T-cell (primary cell): ENCODE data around the gene TAS2R50. TPM values are rescaled to one million over a fixed set of nuclear protein-coding genes. Genes with fewer than 3 reads are reported as not detected.
A peak's percentile ranks its signal among the peaks of the same experiment; 100 is the strongest.

ENCODE experiments used
- ATAC-seq, 4 experiments: fragments of 200-7000 bp in 3 of 4; fragments of 150-1000 bp in 1 of 4; cut with Tn5 transposase; replicated peaks in 1 of 4; 1 replicate in 3 of 4; 2 replicates in 1 of 4; pipeline ENCODE4 v1.10.0; 2021; ENCODE audit warnings: moderate library complexity in 3 of 4, mild to moderate bottlenecking in 2 of 4, moderate number of reproducible peaks in 1 of 4
- CTCF ChIA-PET, 2 donors: fragments of 300-600 bp; sonication (Branson Sonifier 250); formaldehyde crosslinking; loops; one replicate each; lab custom pipeline; 2022; ENCODE audit warnings: antibody characterized with exemption in 2 of 2; lab: Charles Lee
- POLR2A ChIA-PET, 2 donors: fragments of 300-600 bp; sonication (Branson Sonifier 250); formaldehyde crosslinking; loops; one replicate each; lab custom pipeline; 2022; ENCODE audit warnings: antibody characterized with exemption in 2 of 2; lab: Charles Lee
- DNase-seq, 35 experiments: peaks; one replicate each; pipeline versions ENCODE4 v3.0.0 to v3.0.0-alpha.2; 2013 to 2023
- H3K27ac ChIP-seq: one replicate; pipeline ENCODE4 v1.5.1; 2013; ENCODE audit warnings: low read length
- H3K27me3 ChIP-seq, 2 experiments: replicated peaks in 1 of 2; 1 replicate in 1 of 2; 2 replicates in 1 of 2; pipeline versions ENCODE4 v1.6.1 to v1.7.0; 2013; ENCODE audit warnings: low read length in 1 of 2, mixed read lengths in 1 of 2; ENCODE audit not compliant: control insufficient read depth in 2 of 2, insufficient read depth in 2 of 2; ENCODE audit errors: extremely low read depth in 1 of 2
- H3K36me3 ChIP-seq, 2 donors: 1 replicate in 1 of 2; 2 replicates in 1 of 2; pipeline versions ENCODE4 v1.6.1 to v1.7.0; 2013; ENCODE audit warnings: low read length in 1 of 2; ENCODE audit not compliant: control insufficient read depth in 2 of 2, insufficient read depth in 1 of 2; ENCODE audit errors: extremely low read depth in 1 of 2
- H3K4me1 ChIP-seq, 2 experiments: 1 replicate in 1 of 2; 2 replicates in 1 of 2; pipeline versions ENCODE4 v1.6.1 to v1.7.0; 2013; ENCODE audit warnings: low read length in 2 of 2, mixed read lengths in 1 of 2; ENCODE audit not compliant: insufficient read depth in 2 of 2, control insufficient read depth in 1 of 2; ENCODE audit errors: extremely low read depth in 1 of 2
- H3K4me3 ChIP-seq, 2 donors: 1 replicate in 1 of 2; 2 replicates in 1 of 2; pipeline versions ENCODE4 v1.5.1 to v1.7.0; 2013; ENCODE audit warnings: mild to moderate bottlenecking in 2 of 2, low read length in 1 of 2, moderate library complexity in 1 of 2; ENCODE audit not compliant: control insufficient read depth in 1 of 2; ENCODE audit errors: extremely low read depth in 1 of 2
- H3K9me3 ChIP-seq: 2 replicates; pipeline ENCODE4 v1.7.0; 2013
- H3K27ac Mint-ChIP-seq, 2 donors: one replicate each; pipeline ENCODE4 v1.8.0; 2020 to 2021; ENCODE audit warnings: mild to moderate bottlenecking in 2 of 2, mixed read lengths in 2 of 2
- H3K27me3 Mint-ChIP-seq, 2 donors: one replicate each; pipeline ENCODE4 v1.8.0; 2021 to 2022; ENCODE audit warnings: mixed read lengths in 2 of 2
- H3K36me3 Mint-ChIP-seq: one replicate; pipeline ENCODE4 v1.8.0; 2021; ENCODE audit warnings: mixed read lengths
- H3K4me1 Mint-ChIP-seq, 3 donors: one replicate each; pipeline ENCODE4 v1.8.0; 2020 to 2022; ENCODE audit warnings: mixed read lengths in 3 of 3, mild to moderate bottlenecking in 1 of 3
- H3K4me3 Mint-ChIP-seq, 3 donors: one replicate each; pipeline ENCODE4 v1.8.0; 2020 to 2022; ENCODE audit warnings: mild to moderate bottlenecking in 3 of 3, mixed read lengths in 3 of 3, moderate library complexity in 3 of 3
- H3K9me3 Mint-ChIP-seq, 3 donors: one replicate each; pipeline ENCODE4 v1.8.0; 2020 to 2022; ENCODE audit warnings: mixed read lengths in 3 of 3
- WGBS: methylation state at CpG from one replicate; pipeline ENCODE4 v1.1.5; 2013; ENCODE audit warnings: missing lambda C conversion rate; ENCODE audit not compliant: insufficient coverage; 5-methylcytosine and 5-hydroxymethylcytosine counted together
- total RNA-seq, 35 experiments: library from RNA in 6 of 35; stranded (reverse) in 6 of 35; fragments of 120-200 nt in 1 of 35; gene quantifications; one replicate each; pipeline versions ENCODE4 v1.2.1 to v1.2.4 and lab custom pipeline; 2013 to 2026

Gene TAS2R50
- total RNA-seq, 5 donors from 2014 or later (not counting 1 experiment from before 2014, with no cell fraction given), result 0.61 to 2.2 (median 1.5) TPM

DNA sequence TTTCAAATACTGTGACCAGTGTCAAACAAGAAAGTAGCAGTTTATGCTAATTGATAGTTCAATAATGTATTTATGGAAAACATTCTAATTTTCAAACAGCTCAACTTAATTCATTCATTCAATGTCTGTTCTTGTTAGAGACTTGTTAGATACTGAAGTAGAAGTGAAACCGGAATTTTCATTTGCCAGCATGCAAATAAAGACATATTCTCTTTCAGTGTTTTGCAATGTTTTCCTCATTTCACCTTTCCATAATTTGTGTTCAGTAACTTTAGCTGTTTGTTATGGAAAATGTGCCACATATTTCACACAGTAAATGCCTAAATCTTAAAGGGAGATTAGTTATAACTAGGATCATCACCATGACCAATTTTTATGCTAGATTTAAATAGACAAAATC is 21.2 kb downstream of the TAS2R50 start:
- Mint-ChIP-seq H3K4me1 (peaks cover 17 to 24% (median 17%) of the 10 kb centered on the region in 3 donors), H3K27ac (no peak overlapping the region), H3K4me3 (no peak overlapping the region), H3K27me3 (no peaks in the 10 kb centered on the region), H3K9me3 (no peaks in the 10 kb centered on the region), H3K36me3 (peaks cover 27% of the 10 kb centered on the region)
- no peak for ATAC-seq
- ChIA-PET CTCF (interaction anchor here in 1 of 2 donors (0.7 kb wide), 1 partner anchor 21 kb away, joined by 3 read pairs; no protein-coding TSS in a partner anchor), POLR2A (no interaction called here)
- DNase-seq, result no peak
- Histone ChIP-seq H3K27ac (no peak overlapping the region), H3K4me3 (no peak overlapping the region), H3K4me1 (peaks cover 6 to 9% of the 10 kb centered on the region in 2 experiments), H3K9me3 (no peaks in the 10 kb centered on the region), H3K36me3 (no peaks in the 10 kb centered on the region), H3K27me3 (no peaks in the 10 kb centered on the region)
- WGBS, result no CpG with 5 or more reads among the region's 1 CpG

GRCh38 chr12:10960211-10960610 is 26.5 kb downstream of the TAS2R50 start:
- H3K27me3 ChIP-seq, result no peaks in the 10 kb centered on the region
- ChIA-PET POLR2A (no interaction called here), CTCF (no interaction called here)
- Mint-ChIP-seq H3K4me3 (no peak overlapping the region), H3K27me3 (no peaks in the 10 kb centered on the region), H3K4me1 (peaks cover 35 to 46% (median 41%) of the 10 kb centered on the region in 3 donors), H3K9me3 (peaks cover 10 to 14% (median 10%) of the 10 kb centered on the region in 3 donors), H3K36me3 (peaks cover 38% of the 10 kb centered on the region), H3K27ac (peak overlapping the region; percentile 57 to 62)
- no peak overlapping the region for H3K27ac ChIP-seq
- H3K4me1 ChIP-seq, result peaks cover 6 to 13% of the 10 kb centered on the region in 2 experiments
- no peaks in the 10 kb centered on the region for H3K9me3 ChIP-seq
- H3K36me3 ChIP-seq, result no peaks in the 10 kb centered on the region
- DNase-seq, result peak in 9 of 35 experiments; percentile 6 to 59 (median 24)
- H3K4me3 ChIP-seq, result no peak overlapping the region
- peak; percentile 65 to 95 (median 79) for ATAC-seq
- no CpG with 5 or more reads among the region's 4 CpGs for WGBS

- 86% methylated on average over 1 of the region's 2 CpGs for WGBS
Measured at GRCh38 chr12:10959804-10960203, 26.9 kb downstream of the TAS2R50 start.

DNA sequence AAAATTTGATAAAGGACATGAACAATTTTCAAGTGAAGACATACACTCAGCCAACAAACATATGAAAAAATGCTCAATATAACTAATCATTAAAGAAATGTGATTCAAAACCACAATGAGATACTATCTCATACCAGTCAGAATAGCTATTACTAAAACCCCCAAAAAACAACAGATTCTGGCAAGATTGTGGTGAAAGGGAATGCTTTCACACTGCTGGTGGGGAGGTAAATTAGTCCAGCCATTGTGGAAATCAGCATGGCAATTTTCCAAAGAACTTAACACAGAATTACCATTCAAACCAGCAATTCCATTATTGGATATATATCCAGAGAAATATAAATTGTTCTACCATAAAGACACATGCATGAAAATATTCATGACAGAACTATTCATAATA is 29.0 kb downstream of the TAS2R50 start:
- no peak overlapping the region for H3K27ac ChIP-seq
- no peaks in the 10 kb centered on the region for H3K9me3 ChIP-seq
- H3K9me3 Mint-ChIP-seq, result peaks cover 14 to 20% (median 18%) of the 10 kb centered on the region in 3 donors
- no peak for DNase-seq
- H3K27ac Mint-ChIP-seq, result no peak overlapping the region
- H3K27me3 Mint-ChIP-seq, result no peaks in the 10 kb centered on the region
- H3K4me1 ChIP-seq, result peaks cover 6 to 13% of the 10 kb centered on the region in 2 experiments
- peaks cover 45% of the 10 kb centered on the region for H3K36me3 Mint-ChIP-seq
- no peak for ATAC-seq
- ChIA-PET POLR2A (no interaction called here), CTCF (interaction anchor here in 1 of 2 donors (0.6 kb wide), 1 partner anchor 9 kb away, joined by 6 read pairs; no protein-coding TSS in a partner anchor)
- peaks cover 35 to 51% (median 47%) of the 10 kb centered on the region in 3 donors for H3K4me1 Mint-ChIP-seq
- H3K27me3 ChIP-seq, result no peaks in the 10 kb centered on the region
- H3K36me3 ChIP-seq, result no peaks in the 10 kb centered on the region
- H3K4me3 Mint-ChIP-seq, result no peak overlapping the region
- no peak overlapping the region for H3K4me3 ChIP-seq

More at GRCh38 chr12:10959804-10960203, 26.9 kb downstream of the TAS2R50 start:
- Mint-ChIP-seq H3K4me3 (no peak overlapping the region), H3K27ac (no peak overlapping the region), H3K27me3 (no peaks in the 10 kb centered on the region), H3K36me3 (peaks cover 42% of the 10 kb centered on the region), H3K4me1 (peaks cover 35 to 48% (median 41%) of the 10 kb centered on the region in 3 donors), H3K9me3 (peaks cover 14 to 15% (median 14%) of the 10 kb centered on the region in 3 donors)
- H3K36me3 ChIP-seq, result no peaks in the 10 kb centered on the region
- ChIA-PET POLR2A (no interaction called here), CTCF (no interaction called here)
- no peaks in the 10 kb centered on the region for H3K27me3 ChIP-seq
- no peak overlapping the region for H3K27ac ChIP-seq
- no peaks in the 10 kb centered on the region for H3K9me3 ChIP-seq
- H3K4me3 ChIP-seq, result no peak overlapping the region
- H3K4me1 ChIP-seq, result peaks cover 6 to 13% of the 10 kb centered on the region in 2 experiments
- ATAC-seq, result peak in 2 of 4 experiments; percentile 8 to 24
- DNase-seq, result peak in 1 of 35 experiments; percentile 22

- Histone ChIP-seq H3K9me3 (no peaks in the 10 kb centered on the region), H3K4me3 (no peak overlapping the region), H3K4me1 (peaks cover 3 to 9% of the 10 kb centered on the region in 2 experiments), H3K27me3 (no peaks in the 10 kb centered on the region), H3K27ac (no peak overlapping the region), H3K36me3 (no peaks in the 10 kb centered on the region)
- no peak overlapping the region for H3K4me3 Mint-ChIP-seq
- H3K9me3 Mint-ChIP-seq, result peaks cover 16 to 20% (median 18%) of the 10 kb centered on the region in 3 donors
- H3K27me3 Mint-ChIP-seq, result no peaks in the 10 kb centered on the region
- DNase-seq (no peak), ATAC-seq (no peak)
- CTCF ChIA-PET, result no interaction called here
- H3K36me3 Mint-ChIP-seq, result peaks cover 48% of the 10 kb centered on the region
- POLR2A ChIA-PET, result no interaction called here
- H3K4me1 Mint-ChIP-seq, result peaks cover 25 to 39% (median 37%) of the 10 kb centered on the region in 3 donors
- no peak overlapping the region for H3K27ac Mint-ChIP-seq
Measured at GRCh38 chr12:10956085-10956484, 30.6 kb downstream of the TAS2R50 start.

GRCh38 chr12:10952645-10953044 is 34.1 kb downstream of the TAS2R50 start:
- CTCF ChIA-PET, result interaction anchor here in 1 of 2 donors (0.6 kb wide), 1 partner anchor 242 kb away, joined by 5 read pairs; no protein-coding TSS in a partner anchor
- peaks cover 54% of the 10 kb centered on the region for H3K36me3 Mint-ChIP-seq
- H3K9me3 ChIP-seq, result no peaks in the 10 kb centered on the region

More at GRCh38 chr12:10952645-10953044, 34.1 kb downstream of the TAS2R50 start:
- POLR2A ChIA-PET, result no interaction called here
- no peak for DNase-seq
- Histone ChIP-seq H3K4me1 (no peaks in the 10 kb centered on the region), H3K4me3 (no peak overlapping the region), H3K27me3 (no peaks in the 10 kb centered on the region), H3K27ac (no peak overlapping the region), H3K36me3 (no peaks in the 10 kb centered on the region)
- no peak for ATAC-seq
- H3K27me3 Mint-ChIP-seq, result no peaks in the 10 kb centered on the region
- H3K4me3 Mint-ChIP-seq, result no peak overlapping the region
- H3K4me1 Mint-ChIP-seq, result peaks cover 8 to 19% (median 16%) of the 10 kb centered on the region in 3 donors
- WGBS, result 100% methylated on average over 4 of the region's 4 CpGs
- H3K27ac Mint-ChIP-seq, result no peak overlapping the region
- H3K9me3 Mint-ChIP-seq, result peaks cover 19 to 32% (median 28%) of the 10 kb centered on the region in 3 donors
